Measurements from ENCODE around the gene CAND2. TPM values are rescaled to one million over a fixed set of nuclear protein-coding genes. Genes with fewer than 3 reads are reported as not detected.
"Not testable (repeated sequence)": the region's sequence is repeated elsewhere in the genome, so short reads cannot be mapped to it uniquely, and the experiment has no call there.

The CAND2 gene
- total RNA-seq, 1 donor from 2014 or later: 7.2 TPM

DNA sequence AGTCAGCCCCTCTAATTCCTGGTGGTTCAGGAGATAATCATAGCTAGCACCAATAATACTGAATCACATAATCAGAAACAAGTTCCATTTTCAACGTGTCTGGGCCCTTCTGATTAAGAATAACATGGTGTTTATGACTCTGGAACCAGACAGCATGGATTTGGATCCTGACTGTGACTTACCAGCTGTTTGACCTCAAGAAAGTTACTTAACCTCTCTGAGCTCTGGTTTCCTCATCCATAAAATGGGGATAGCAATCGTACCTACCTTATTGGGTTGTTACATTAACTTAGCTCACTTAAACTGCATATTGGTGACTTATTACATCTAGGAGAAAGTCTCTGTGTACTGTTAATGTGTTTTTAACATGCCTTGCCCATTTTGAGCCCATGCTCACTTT is 26.7 kb upstream of the CAND2 start:
- ATAC-seq (no peak), DNase-seq (ENCODE audit: low spot score) (no peak)

DNA sequence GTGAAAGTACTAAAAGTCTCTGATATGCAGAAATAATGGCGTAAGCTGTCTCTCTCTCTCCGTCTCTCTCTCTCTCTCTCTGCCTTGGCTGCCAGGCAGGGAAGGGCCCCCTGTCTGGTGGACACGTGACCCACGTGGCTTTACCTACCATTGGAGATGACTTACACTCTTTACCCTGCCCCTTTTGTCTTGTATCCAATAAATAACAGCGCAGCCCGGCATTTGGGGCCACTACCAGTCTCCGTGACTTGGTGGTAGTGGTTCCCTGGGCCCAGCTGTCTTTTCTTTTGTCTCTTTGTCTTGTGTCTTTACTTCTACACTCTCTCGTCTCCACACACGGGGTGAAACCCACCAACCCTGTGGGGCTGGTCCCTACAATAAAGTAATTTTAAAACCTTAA is 25.2 kb upstream of the CAND2 start:
- ATAC-seq: no peak

DNA sequence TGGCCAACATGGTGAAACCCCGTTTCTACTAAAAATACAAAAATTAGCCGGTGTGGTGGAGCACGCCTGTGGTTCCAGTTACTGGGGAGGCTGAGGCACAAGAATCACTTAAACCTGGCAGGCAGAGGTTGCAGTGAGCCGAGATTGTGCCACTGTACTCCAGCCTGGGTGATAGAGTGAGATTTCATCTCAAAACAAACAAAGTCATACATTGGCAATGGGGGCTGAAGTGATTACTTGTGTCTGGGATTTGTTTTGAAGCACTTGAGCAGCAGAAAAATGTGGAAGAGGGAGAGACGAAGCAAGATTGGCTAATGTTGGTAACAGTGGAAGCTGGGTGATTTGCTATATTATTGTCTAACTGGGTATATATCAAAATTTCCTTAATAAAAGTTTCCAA is 24.0 kb upstream of the CAND2 start:
- no peak for ATAC-seq

More for the DNA sequence above, 25.2 kb upstream of the CAND2 start:
- DNase-seq (ENCODE audit: low spot score): no peak

DNA sequence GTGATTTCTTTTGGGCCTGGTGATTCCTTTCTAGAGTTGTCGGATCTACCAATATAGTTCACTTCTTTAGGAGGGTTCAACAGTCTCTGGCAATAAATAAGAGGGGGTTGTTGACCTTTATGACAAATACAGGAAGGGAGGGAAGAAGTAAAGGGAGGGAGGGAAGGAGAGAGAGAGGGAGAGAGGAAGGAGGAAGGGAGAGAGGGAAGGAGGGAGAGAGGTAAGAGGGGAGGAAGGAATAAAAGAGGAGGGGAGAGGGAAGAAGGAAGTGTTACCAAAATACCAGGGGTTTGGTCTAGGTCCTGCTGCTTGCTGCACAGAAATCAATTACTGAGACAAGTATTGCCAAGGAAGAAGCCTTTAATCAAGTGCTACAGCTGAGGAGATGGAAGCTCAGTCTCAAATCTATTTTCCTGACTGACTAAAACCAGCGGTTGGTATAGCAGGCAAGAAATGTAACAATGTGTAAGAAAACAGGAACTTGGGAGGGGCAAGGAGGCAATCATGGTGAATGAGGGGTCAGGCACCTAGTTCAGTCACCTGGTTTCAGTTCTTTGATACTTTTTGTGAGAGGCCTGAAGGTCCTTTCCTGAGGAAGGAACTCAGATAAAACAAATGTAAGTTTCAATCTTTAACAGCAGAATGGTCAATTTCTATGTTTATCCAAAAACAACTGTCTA is 23.3 kb upstream of the CAND2 start:
- no peak for ATAC-seq
- DNase-seq (ENCODE audit: low spot score): no peak

More for the DNA sequence above, 24.0 kb upstream of the CAND2 start:
- no peak for DNase-seq (ENCODE audit: low spot score)

DNA sequence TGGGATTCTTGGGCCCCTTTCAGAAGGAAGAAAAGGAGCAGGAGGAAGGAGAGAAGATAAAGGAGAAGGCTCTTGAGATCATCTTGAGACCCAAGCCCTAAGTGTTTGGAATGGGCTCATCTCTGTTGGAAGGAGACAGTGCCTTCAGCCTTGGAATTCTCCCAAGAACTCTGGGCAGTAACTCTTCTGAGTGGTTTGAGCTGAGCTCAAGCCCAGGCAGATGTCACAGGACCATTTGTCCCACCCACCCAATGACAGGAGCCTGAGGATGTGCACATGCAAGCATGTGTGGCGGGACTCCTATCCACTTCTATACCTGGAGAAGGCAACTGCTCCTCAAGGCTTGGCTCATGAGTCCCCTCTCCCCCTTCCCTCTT is 22.8 kb upstream of the CAND2 start:
- ATAC-seq (no peak), DNase-seq (ENCODE audit: low spot score) (no peak)

DNA sequence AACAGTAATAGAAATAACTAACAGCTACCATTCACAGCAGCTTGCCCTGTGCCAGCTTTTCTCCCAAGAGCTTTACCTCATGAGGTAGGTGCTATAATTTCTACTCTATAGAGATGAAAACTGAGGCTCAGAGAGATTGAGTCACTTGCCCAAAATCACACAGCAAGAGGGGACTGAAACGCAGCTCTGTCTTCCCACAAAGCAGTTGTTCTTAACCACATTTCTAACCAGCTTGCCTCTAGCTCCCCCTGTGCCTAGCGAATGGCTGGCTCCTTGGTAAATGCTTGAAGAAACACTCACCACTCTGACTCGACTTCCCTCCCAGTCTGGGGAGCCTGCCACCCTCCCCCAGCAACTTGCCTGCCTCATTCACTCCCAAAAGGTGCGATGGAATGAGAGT is 21.9 kb upstream of the CAND2 start:
- DNase-seq (ENCODE audit: low spot score): no peak
- no peak for ATAC-seq

DNA sequence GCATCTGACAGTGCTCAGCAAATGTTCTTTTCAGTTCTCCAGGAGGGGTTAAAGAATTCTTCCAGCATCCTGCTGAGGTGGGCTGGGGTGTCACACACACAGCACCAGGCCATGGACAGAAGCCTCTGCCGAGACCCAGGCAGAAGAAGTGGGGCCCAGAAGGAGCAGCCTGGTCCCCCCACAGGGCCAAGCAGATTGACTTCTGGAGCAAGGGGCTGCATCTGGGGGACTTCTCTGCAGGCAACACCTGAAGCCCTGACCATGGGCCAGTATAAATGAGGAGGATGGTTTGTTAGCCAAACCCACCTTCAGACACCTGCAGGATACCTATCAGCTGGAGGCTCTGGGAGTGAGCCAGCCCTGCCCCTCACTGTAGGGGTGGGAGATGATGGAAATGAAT is 21.3 kb upstream of the CAND2 start:
- DNase-seq (ENCODE audit: low spot score): no peak

DNA sequence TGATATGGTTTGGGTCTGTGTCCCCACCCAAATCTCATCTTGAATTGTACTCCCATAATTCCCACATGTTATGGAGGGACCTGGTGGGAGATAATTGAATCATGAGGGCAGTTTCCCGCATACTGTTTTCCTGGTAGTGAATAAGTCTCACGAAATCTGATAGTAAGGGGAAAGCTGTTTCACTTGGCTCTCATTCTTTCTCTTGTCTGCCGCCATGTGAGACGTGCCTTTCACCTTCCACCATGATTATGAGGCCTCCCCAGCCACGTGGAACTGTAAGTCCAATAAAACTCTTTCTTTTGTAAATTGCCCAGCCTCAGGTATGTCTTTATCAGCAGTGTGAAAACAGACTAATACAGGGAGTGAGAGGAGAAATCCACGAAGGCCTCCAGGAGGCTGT is 20.5 kb upstream of the CAND2 start:
- not testable (repeated sequence) for DNase-seq (ENCODE audit: low spot score); ATAC-seq

More for the DNA sequence above, 21.3 kb upstream of the CAND2 start:
- ATAC-seq: no peak

DNA sequence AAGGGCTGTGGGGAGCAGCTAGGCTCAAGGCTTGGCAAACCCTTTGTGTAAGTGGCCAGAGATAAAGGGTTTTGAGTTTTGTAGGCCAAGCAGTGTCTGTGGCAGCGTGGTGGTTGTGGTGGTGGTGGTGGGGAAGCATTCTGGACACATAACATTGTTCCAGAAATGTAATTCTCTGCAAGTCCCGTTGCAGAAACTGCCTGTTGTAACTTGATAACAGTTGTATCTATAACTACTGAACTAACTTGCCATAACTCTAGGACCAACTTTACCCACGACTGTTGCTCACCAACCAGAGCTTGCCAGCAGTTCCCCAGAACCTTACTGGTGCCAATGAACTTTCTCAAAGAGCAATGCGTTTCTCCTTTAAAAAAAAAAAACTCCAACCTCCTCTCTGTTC is 19.3 kb upstream of the CAND2 start:
- no peak for ATAC-seq
- DNase-seq (ENCODE audit: low spot score): no peak

DNA sequence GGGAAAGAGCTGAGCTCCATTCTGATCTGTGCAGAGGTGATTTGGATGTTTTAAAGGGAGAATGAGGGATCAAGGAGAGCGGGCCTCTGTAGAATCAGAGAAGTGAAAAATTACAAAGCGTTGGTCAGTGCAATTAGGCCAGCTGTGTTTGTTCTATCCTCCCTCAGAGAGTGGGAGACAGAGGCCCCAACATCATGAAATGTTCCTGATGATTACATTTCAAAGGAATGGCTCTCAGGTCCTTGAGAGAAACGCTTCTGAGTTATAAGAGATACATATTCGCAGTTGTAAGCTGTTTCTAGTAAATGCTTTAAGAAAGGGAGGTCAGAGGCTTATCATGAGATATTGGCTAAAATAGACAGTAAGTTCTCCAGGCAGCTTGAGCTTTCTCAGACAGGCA is 15.7 kb upstream of the CAND2 start:
- ATAC-seq (no peak), DNase-seq (ENCODE audit: low spot score) (no peak)

DNA sequence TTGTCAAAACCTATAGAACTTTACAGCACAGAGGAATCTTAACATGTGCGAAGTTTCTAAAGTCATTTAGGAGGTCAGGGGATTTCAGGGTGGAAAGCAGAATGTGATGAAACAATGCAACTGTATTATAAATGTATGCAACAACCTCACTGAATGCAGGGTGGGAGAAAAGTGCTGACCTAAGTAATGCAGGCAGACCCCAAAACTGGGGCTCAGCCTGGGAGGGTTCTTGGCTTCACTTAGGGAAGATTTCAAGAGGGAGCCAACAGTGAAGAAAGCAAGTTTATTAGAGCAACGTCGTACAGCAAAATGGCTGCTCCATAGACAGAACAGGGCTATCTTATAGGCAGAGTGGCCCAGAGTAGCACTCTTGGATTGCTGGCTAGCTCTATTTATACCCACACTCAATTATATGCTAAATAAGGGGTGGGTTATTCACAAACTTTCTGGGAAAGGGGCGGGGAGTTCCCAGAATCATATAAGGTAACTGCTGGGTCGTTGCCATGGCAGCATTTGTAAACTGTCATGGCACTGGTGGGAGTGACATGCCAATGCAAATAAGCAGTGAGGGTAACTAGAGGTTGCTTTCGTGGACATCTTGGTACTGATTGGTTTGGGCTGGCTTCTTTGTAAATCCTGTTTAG is 14.2 kb upstream of the CAND2 start:
- DNase-seq (ENCODE audit: low spot score): peak; percentile 73
- peak; percentile 90 for ATAC-seq

DNA sequence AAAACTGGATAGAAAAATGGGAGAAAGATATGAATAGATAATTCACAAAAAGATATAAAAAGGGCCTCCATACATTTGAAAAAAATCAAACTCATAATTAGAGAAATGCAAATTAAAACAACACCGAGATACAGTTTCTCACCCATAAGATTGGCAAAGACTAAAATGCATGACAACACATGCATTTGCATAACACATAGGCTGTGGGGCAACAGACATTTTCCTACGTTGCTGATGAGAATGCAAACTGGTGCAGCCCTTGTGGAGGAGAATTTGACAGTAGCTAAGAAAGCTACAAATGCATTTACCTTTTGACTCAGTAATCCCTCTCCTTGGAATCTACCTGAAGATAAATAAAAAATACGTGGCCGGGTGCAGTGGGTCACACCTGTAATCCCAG is 11.4 kb upstream of the CAND2 start:
- ATAC-seq: no peak
- no peak for DNase-seq (ENCODE audit: low spot score)

DNA sequence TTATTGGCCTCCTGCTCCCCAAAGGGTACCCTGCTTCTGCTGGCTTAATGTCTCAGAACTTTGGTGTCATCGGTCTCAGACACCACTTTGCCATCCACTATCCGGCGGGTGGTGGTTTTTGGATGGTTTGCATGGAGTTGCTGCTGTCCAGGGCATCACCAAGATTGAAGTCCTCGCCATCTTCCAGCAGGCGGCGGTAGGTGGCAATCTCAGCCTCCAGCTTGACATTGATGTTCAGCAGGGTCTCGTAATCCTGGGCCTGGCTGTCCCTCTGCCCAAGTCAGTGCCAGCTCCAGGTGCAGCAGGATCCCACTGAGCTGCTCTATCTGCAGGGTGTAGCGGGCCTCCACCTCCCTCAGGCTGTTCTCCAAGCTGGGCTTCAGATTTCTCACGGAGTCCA is 9.1 kb upstream of the CAND2 start:
- ATAC-seq (peak; percentile 78), DNase-seq (ENCODE audit: low spot score) (peak; percentile 80)

DNA sequence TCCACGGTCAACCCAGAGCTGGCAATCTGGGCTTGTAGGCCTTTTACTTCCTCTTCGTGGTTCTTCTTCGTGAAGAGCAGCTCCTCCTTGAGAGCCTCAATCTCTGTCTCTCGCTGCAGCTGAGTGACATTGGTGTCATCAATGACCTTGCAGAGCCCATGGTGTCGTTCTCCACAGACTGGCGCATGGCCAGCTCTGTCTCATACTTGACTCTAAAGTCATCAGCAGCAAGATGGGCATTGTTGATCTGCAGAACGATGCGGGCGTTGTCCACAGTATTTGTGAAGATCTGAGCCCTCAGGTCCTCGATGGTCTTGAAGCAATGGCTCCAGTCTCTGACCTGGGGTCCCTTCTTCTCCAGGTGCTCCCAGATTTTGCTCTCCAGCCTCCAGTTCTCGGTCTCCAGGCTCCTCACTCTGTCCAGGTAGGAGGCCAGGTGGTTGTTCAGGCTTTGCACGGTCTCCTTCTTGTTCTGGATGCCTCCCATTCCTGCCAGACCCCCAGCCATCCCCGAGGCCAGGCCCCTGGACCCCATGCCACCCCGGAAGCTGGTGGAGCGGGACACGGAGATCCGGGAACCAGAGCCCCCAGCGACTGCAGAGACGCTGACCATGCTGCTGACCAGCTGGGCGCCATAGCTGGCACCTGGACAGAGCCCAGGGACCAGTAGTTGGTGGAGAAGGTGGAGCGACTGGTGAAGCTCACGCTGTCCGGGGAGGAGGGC is 8.4 kb upstream of the CAND2 start:
- ATAC-seq; DNase-seq (ENCODE audit: low spot score): not testable (repeated sequence)

DNA sequence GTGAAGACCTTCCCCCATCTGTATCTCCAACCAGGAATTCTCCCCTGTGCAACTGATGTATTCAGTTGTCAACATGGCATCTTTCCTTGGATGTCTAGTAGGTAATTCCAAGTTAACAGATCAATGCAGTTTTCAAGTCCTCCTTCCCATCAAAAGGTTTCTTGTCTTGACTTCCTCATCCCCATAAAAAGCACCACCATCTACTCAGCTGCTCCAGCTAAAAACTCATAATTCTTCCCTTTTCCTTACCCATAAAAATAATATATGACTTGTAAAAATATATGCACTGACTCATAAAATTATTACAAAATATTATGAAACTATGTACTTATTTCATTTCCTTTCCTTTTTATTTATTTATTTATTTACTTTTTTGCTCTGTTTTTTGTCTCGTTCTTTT is 5.0 kb upstream of the CAND2 start:
- ATAC-seq (no peak), DNase-seq (ENCODE audit: low spot score) (no peak)

DNA sequence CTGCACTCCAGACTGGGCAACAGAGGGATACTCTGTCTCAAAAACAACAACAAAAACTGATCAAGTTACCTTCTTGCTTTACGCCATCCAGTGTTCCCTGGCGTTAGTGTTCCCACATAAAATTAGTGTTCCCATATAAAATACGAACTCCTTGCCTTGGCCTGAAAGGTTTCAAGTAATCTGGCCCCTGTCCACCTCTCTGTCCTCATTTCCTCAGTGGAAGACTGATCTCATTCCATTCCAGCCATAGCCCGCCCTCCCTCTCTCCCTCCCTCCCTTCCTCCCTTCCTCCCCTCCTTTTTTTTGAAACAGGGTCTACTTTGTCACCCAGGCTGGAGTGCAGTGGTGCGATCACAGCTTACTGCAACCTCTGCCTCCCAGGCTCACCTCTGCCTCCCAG is 2.8 kb upstream of the CAND2 start:
- ATAC-seq (no peak), DNase-seq (ENCODE audit: low spot score) (peak; percentile 12)

DNA sequence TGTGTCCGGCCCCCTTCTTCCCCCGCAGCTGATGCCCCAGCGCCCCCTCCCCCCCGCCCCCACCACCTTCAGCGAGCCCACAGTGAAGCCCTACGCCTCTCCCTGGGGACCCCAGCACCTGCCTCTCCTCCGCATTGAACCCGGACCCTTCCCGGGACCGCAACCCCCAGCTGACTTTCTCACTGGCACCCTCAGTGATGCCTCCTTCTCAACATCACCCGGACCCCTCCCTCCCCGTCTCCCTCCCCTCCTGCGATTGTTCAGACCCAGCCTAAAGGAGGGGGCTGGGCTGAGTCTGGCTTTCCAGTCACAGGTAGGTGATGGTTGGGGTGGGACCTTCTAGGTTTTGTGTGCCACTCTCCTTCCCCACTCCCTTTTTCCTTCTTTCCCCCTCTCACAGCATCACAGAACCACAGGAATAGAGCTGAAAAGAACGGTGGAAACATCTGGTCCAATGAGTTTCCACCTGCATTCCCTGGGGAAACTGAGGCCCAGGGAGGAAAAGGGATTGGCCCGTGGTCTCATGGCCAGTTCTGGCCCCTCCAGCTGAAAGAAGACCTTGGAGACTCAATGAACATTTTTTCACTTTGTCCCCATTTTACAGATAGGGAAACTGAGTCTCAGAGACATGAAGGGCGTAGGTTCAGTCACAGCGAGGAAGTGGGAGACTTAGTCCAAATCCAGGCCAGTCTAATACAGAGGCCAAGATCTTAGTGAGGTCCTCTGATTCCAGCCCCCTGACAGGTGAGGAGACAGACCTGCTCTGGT is 828 bp downstream of the CAND2 start:
- ATAC-seq (no peak), DNase-seq (ENCODE audit: low spot score) (peak; percentile 38)

DNA sequence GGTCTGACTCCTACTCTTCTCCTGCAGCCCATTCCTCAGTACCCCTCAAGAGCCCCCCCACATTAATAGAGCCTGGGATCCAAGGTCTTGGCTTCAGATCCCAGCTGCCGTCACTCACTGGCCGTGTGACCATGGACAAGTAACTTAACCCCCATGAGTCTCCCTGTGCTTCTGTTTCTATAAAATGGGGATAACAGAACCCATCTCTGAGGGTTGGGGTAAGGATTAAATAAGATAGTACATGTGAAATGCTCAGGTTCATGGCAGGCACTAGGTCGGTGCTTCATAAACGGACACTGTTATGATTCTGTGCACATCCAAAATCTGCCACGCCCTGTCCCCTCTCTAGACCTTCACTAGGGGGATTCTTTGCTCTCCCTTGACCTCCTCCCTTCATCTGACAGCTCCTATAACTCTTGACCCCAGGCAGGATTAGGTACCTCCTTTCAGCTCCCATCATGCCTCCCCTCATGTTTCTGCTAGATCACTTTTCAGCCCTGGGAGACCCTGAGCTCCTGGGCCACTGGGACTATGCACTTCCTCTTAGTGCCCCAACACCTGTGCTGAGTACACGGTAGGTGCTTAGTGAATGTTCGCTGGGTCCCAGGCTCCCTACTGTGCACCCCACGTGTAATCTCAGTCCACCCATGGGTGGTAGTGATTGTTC is 1.5 kb downstream of the CAND2 start:
- DNase-seq (ENCODE audit: low spot score) (peak; percentile 28), ATAC-seq (no peak)

DNA sequence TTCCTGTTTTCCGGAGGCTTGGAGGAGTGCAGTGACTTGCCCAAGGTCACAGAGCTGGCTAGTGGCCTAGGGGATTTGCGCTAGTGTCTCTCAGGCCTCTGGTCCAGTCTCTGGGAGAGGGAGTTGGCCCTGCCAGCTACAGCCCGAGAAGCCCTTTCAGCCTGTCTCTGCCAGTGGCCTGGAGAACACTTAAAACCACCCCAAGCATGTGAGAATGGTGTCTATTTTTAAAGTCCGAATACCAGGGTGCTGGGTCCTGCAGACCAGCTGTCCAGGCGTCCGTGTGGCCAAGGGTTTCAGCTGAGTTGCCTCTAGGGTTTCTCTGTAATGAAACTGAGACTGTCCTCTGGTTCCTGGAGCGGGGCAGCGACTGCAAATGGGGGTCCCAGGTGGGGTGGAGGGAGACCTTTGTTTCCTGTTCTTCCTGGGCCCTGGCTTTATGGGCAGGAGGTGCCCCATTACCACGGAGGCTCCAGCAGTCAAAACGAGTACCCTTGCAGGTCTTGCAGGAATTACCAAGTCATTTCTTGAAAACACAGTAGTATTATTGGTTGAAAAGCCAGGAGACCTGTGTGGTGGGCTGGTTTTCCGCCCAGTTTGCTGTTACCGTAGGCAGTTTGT is 2.2 kb downstream of the CAND2 start:
- ATAC-seq: peak; percentile 12
- DNase-seq (ENCODE audit: low spot score): peak; percentile 52
